Measurements from ENCODE around the gene FLNA. TPM values are rescaled to one million over a fixed set of nuclear protein-coding genes. Genes with fewer than 3 reads are reported as not detected.

FLNA gene
- total and polyA plus RNA-seq, 9 of the 15 experiments (the other 6 are each of a cell fraction or from before 2014, with no cell fraction given), result 6.2 to 735 (median 135) TPM

GRCh38 chrX:154409222-154409871, 34.9 kb upstream of the FLNA start, which contains the start of gene DNASE1L1 (continued):
- TF ChIP-seq ZNF3 (CRISPR knock-in tag; IDR thresholded peaks at IDR 0.05) (no peak), PRMT5 (CRISPR knock-in tag; IDR thresholded peaks at IDR 0.05) (no peak), ZC3H8 (IDR thresholded peaks at IDR 0.05) (no peak), C11orf30 (IDR thresholded peaks at IDR 0.05; ENCODE audit: low read depth) (no peak), ELF4 (CRISPR knock-in tag; IDR thresholded peaks at IDR 0.05) (no peak), ZNF512 (tag; IDR thresholded peaks at IDR 0.05) (no peak), MBD1 (CRISPR knock-in tag; IDR thresholded peaks at IDR 0.05) (no peak), MXI1 (IDR thresholded peaks at IDR 0.05; ENCODE audit: low read depth, low read length) (no peak), GATAD2A (IDR thresholded peaks at IDR 0.05) (0 out of 2 replicates have a peak, but pooled peaks have one; percentile 49), DEAF1 (CRISPR knock-in tag; IDR thresholded peaks at IDR 0.05) (no peak), ZNF639 (CRISPR knock-in tag; conservative IDR thresholded peaks at IDR 0.05 in 1 of 2, IDR thresholded peaks at IDR 0.05 in 1 of 2) (no peak), ZNF830 (CRISPR knock-in tag; IDR thresholded peaks at IDR 0.05) (no peak), RB1 (IDR thresholded peaks at IDR 0.05; ENCODE audit: low read depth) (peak; percentile 37), ZKSCAN8 (CRISPR knock-in tag; IDR thresholded peaks at IDR 0.05) (no peak), ZNF263 (CRISPR knock-in tag; IDR thresholded peaks at IDR 0.05; ENCODE audit: borderline replicate concordance) (no peak), ZNF41 (CRISPR knock-in tag; conservative IDR thresholded peaks at IDR 0.05) (no peak), ZFPM2 (CRISPR knock-in tag; IDR thresholded peaks at IDR 0.05) (no peak), ZZZ3 (IDR thresholded peaks at IDR 0.05) (no peak), IFI16 (CRISPR knock-in tag; IDR thresholded peaks at IDR 0.05) (no peak), ADNP (tag; IDR thresholded peaks at IDR 0.05) (no peak), NR2C2 (CRISPR knock-in tag; IDR thresholded peaks at IDR 0.05) (no peak), NR2C2 (tag; IDR thresholded peaks at IDR 0.05) (no peak), POLR2AphosphoS2 (IDR thresholded peaks at IDR 0.05; ENCODE audit: low read length) (no peak)
